K562 (cell line): Measurements from ENCODE around the gene AMBRA1. TPM values are rescaled to one million over a fixed set of nuclear protein-coding genes. Genes with fewer than 3 reads are reported as not detected.

Experiments
- CREB1 ChIP-seq, 2 experiments: sonication (generic) in 1 of 2; formaldehyde crosslinking in 1 of 2; IDR thresholded peaks; 2 replicates each; pipeline versions ENCODE4 v1.6.1 to v1.8.0; 2012 to 2022; ENCODE audit warnings: inconsistent platforms in 1 of 2, mild to moderate bottlenecking in 1 of 2, missing genetic modification reagents in 1 of 2, moderate library complexity in 1 of 2
- ETS1 ChIP-seq: conservative IDR thresholded peaks from 2 replicates; pipeline ENCODE4 v1.6.1; 2011; ENCODE audit warnings: low read depth, mild to moderate bottlenecking, low read length; ENCODE audit not compliant: control insufficient read depth
- FOXP4 ChIP-seq: sonication (generic); formaldehyde crosslinking; IDR thresholded peaks from 2 replicates; pipeline ENCODE4 v1.8.0; 2022; ENCODE audit warnings: mild to moderate bottlenecking, missing genetic modification reagents, borderline replicate concordance
- FUS ChIP-seq: fragments of 200-400 bp; formaldehyde crosslinking; optimal IDR thresholded peaks from 2 replicates; pipeline ENCODE3; 2017; ENCODE audit warnings: low read depth, low read length
- KAT7 ChIP-seq: sonication (generic); formaldehyde crosslinking; IDR thresholded peaks from 2 replicates; pipeline ENCODE4 v1.8.0; 2022; ENCODE audit warnings: missing genetic modification reagents, mild to moderate bottlenecking, borderline replicate concordance
- KDM2B ChIP-seq: fragments of 250-450 bp; sonication (Bioruptor Pico); IDR thresholded peaks from 2 replicates; pipeline ENCODE4 v1.8.0; 2021; ENCODE audit warnings: mild to moderate bottlenecking, moderate library complexity
- POLR2AphosphoS5 ChIP-seq: IDR thresholded peaks from 2 replicates; pipeline ENCODE4 v1.6.1; 2011; ENCODE audit warnings: mild to moderate bottlenecking, low read depth, low read length, moderate library complexity; ENCODE audit not compliant: control insufficient read depth, insufficient read depth
- RBM25 ChIP-seq: fragments of 200-400 bp; formaldehyde crosslinking; IDR thresholded peaks from 2 replicates; pipeline ENCODE4 v1.6.1; 2018; ENCODE audit warnings: low read length, low read depth, moderate library complexity; ENCODE audit not compliant: severe bottlenecking
- SUPT5H ChIP-seq: fragments of 450-650 bp; IDR thresholded peaks from 2 replicates; pipeline ENCODE4 v1.6.1; 2016
- UBTF ChIP-seq, 2 experiments: IDR thresholded peaks; 2 replicates each; pipeline ENCODE4 v1.6.1; 2012; ENCODE audit warnings: improper control_type of control experiment in 2 of 2, low read depth in 2 of 2, low read length in 2 of 2, borderline replicate concordance in 1 of 2
- YBX1 ChIP-seq: fragments of 450-650 bp; IDR thresholded peaks from 2 replicates; pipeline ENCODE4 v1.7.1; 2016; ENCODE audit warnings: mild to moderate bottlenecking
- YY1 ChIP-seq, 3 experiments: IDR thresholded peaks; 2 replicates each; pipeline ENCODE4 v1.6.1; 2011; ENCODE audit warnings: low read length in 2 of 3, mild to moderate bottlenecking in 2 of 3, moderate library complexity in 2 of 3, borderline replicate concordance in 1 of 3, control low read depth in 1 of 3, low read depth in 1 of 3; ENCODE audit not compliant: insufficient read depth in 3 of 3, insufficient replicate concordance in 2 of 3, control insufficient read depth in 1 of 3, insufficient read length in 1 of 3; ENCODE audit errors: extremely low read depth in 1 of 3
- ZC3H4 ChIP-seq: sonication (generic); formaldehyde crosslinking; IDR thresholded peaks from 2 replicates; pipeline ENCODE4 v1.9.0; 2021; ENCODE audit warnings: missing genetic modification reagents, borderline replicate concordance
- ZNF511 ChIP-seq: sonication (generic); formaldehyde crosslinking; IDR thresholded peaks from 2 replicates; pipeline ENCODE4 v1.8.0; 2022; ENCODE audit warnings: mild to moderate bottlenecking, missing genetic modification reagents
- ZNF717 ChIP-seq: fragments of 250-450 bp; sonication (Bioruptor Pico); IDR thresholded peaks from 2 replicates; pipeline ENCODE4 v1.5.0; 2021
- ZNF740 ChIP-seq, 3 experiments: fragments of 200-800 bp in 1 of 3; sonication (Bioruptor generic) in 1 of 3; sonication (generic) in 1 of 3; formaldehyde crosslinking in 1 of 3; IDR thresholded peaks; 2 replicates each; pipeline versions ENCODE4 v1.6.1 to v1.8.0; 2016 to 2022; ENCODE audit warnings: mild to moderate bottlenecking in 2 of 3, missing compliant biosample characterization in 2 of 3, missing genetic modification characterization in 2 of 3, missing genetic modification reagents in 1 of 3
- polyA plus RNA-seq, 8 experiments: library from polyadenylated mRNA; depleted of rRNA in 4 of 8; stranded (reverse) in 5 of 8; unstranded in 3 of 8; fragments of >200 nt; fragmentation: Nextera tagmentation in 2 of 8; fragmentation: Illumina TruSeq in 1 of 8; extraction: Ambion mirVana in 2 of 8; extraction: Trizol in 1 of 8; gene quantifications; 2 replicates each; pipeline versions ENCODE4 v1.2.1 to v1.2.3, GENCODE V29; 2011 to 2014; ENCODE audit warnings: inconsistent platforms in 1 of 8, missing spikeins in 1 of 8
- total RNA-seq, 7 experiments: library from RNA; depleted of rRNA in 6 of 7; stranded (reverse); fragments of >200 nt in 6 of 7; fragmentation: Illumina TruSeq in 2 of 7; extraction: Trizol in 2 of 7; gene quantifications; 2 replicates each; pipeline versions ENCODE4 v1.2.1 to v1.2.3, GENCODE V29; 2011 to 2021; ENCODE audit warnings: low replicate concordance in 1 of 7

AMBRA1 gene
- total and polyA plus RNA-seq, 9 of the 15 experiments (the other 6 are each of a cell fraction or from before 2014, with no cell fraction given) = 0.15 to 24.5 (median 13.0) TPM

- TF ChIP-seq ZNF717 (CRISPR knock-in tag) = peak; percentile 72; the same call in 1 of the 2 replicates
- TF ChIP-seq FUS = peak; percentile 50
- peak; percentile 33; the same call in 1 of the 2 replicates for TF ChIP-seq SUPT5H
- TF ChIP-seq POLR2AphosphoS5 = peak; percentile 6; the same call in 1 of the 2 replicates
- TF ChIP-seq FOXP4 (CRISPR knock-in tag) = 0 out of 2 replicates have a peak, but pooled peaks have one; percentile 52
- no peak for TF ChIP-seq RBM25
- TF ChIP-seq CREB1 (IDR thresholded peaks at IDR 0.05) = no peak
- TF ChIP-seq CREB1 (CRISPR knock-in tag; IDR thresholded peaks at IDR 0.05) = 0 out of 2 replicates have a peak, but pooled peaks have one; percentile 27
- 0 out of 2 replicates have a peak, but pooled peaks have one; percentile 10 for TF ChIP-seq KDM2B (CRISPR knock-in tag)
- no peak for TF ChIP-seq YBX1
- 0 out of 2 replicates have a peak, but pooled peaks have one; percentile 23 for TF ChIP-seq ZC3H4 (CRISPR knock-in tag)
- TF ChIP-seq ZNF511 (CRISPR knock-in tag) = peak; percentile 31; the same call in 1 of the 2 replicates
- TF ChIP-seq KAT7 = 0 out of 2 replicates have a peak, but pooled peaks have one; percentile 77
- TF ChIP-seq ETS1 = peak; percentile 14; the same call in 1 of the 2 replicates
- TF ChIP-seq UBTF (IDR thresholded peaks at IDR 0.05; ENCODE audit: borderline replicate concordance in 1 of 2, low read depth in 2 of 2, low read length in 2 of 2) = 0 out of 4 replicates have a peak, but pooled peaks of 1 of the 2 experiments have one; percentile 6
- TF ChIP-seq ZNF740 (CRISPR knock-in tag; IDR thresholded peaks at IDR 0.05) = peak; percentile 30; the same call in 1 of the 2 replicates
- no peak for TF ChIP-seq ZNF740 (tag; IDR thresholded peaks at IDR 0.05)
- peak in 1 of 3 experiments; percentile 10 for TF ChIP-seq YY1 (IDR thresholded peaks at IDR 0.05; ENCODE audit: borderline replicate concordance in 1 of 3, control insufficient read depth in 1 of 3, extremely low read depth in 1 of 3, insufficient read depth in 3 of 3, insufficient read length in 1 of 3, insufficient replicate concordance in 2 of 3, low read depth in 1 of 3, low read length in 2 of 3)
These were observed 212.6 kb downstream of the AMBRA1 start, which contains the start of gene MDK (continued) for GRCh38 chr11:46381048-46381818.
